Glutamatergic neuron (in vitro differentiated cells): Measurements from ENCODE around the gene CFAP92. TPM values are rescaled to one million over a fixed set of nuclear protein-coding genes. Genes with fewer than 3 reads are reported as not detected.

Experiments used
- DNase-seq: peaks from one replicate; pipeline ENCODE4 v3.0.0; 2022
- H3K27ac Mint-ChIP-seq: one replicate; pipeline ENCODE4 v1.8.0; 2020; ENCODE audit warnings: mild to moderate bottlenecking, mixed read lengths, inconsistent platforms; ENCODE audit not compliant: unreplicated experiment
- H3K27me3 Mint-ChIP-seq: one replicate; pipeline ENCODE4 v1.8.0; 2020; ENCODE audit warnings: mild to moderate bottlenecking, moderate library complexity, mixed read lengths, inconsistent platforms; ENCODE audit not compliant: unreplicated experiment
- H3K36me3 Mint-ChIP-seq: one replicate; pipeline ENCODE4 v1.8.0; 2020; ENCODE audit warnings: mild to moderate bottlenecking, mixed read lengths, inconsistent platforms; ENCODE audit not compliant: unreplicated experiment
- H3K4me1 Mint-ChIP-seq: one replicate; pipeline ENCODE4 v1.8.0; 2020; ENCODE audit warnings: mild to moderate bottlenecking, low read depth, mixed read lengths, inconsistent platforms; ENCODE audit not compliant: unreplicated experiment
- H3K4me3 Mint-ChIP-seq: one replicate; pipeline ENCODE4 v1.8.0; 2020; ENCODE audit warnings: mild to moderate bottlenecking, mixed read lengths, inconsistent platforms; ENCODE audit not compliant: unreplicated experiment
- H3K9me3 Mint-ChIP-seq: one replicate; pipeline ENCODE4 v1.8.0; 2020; ENCODE audit warnings: mild to moderate bottlenecking, moderate library complexity, mixed read lengths, inconsistent platforms; ENCODE audit not compliant: unreplicated experiment
- total RNA-seq: library from RNA; stranded (reverse); fragmentation: NEBNext Ultra II Directional; extraction: Animal tissue kit (Norgen Biotek cat#: 25700); gene quantifications from one replicate; pipeline ENCODE4 v1.2.1, GENCODE V29; 2021; ENCODE audit not compliant: unreplicated experiment
- TF ChIP-seq, protein P1 (sequence below): fragments of 200-600 bp; sonication (generic); IDR thresholded peaks from one replicate; pipeline ENCODE4 v1.5.0; 2021; ENCODE audit not compliant: partially characterized antibody, unreplicated experiment

Gene CFAP92
- total RNA-seq, 1 donor from 2014 or later = 0.15 TPM

DNA sequence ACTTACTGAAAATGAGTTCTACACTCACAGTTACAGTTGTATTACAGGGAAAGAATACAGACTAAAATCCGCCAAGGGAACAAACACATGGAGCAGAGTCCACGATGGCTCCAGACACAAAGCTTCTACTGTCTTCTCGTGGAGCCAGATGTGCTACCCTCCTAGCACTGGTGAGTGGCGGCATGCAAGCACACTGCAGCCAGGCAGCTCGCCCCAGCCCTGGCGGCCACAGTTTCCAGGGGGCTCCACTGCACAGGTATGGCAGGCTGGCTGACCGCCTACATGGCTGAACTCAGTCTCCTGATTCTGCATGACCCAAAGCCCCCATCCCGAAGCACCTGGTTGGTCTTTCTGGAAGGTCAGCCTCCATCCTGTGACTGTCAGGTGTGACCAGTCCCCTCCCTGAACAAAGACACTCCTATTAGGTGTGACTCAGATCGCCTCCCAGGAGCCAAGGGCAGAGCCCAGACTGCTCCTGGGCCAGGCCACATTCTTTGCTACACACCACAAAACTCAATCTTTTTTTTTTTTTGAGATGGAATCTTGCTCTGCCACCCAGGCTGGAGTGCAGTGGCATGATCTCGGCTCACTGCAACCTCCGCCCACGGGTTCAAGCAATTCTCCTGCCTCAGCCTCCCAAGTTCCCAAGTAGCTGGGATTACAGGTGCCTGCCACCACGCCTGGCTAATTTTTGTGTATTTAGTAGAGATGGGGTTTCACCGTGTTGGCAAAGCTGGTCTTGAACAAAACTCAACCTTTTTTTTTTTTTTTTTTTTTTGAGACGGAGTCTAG is 51.5 kb downstream of the CFAP92 start:
- no peaks in the 10 kb centered on the region for H3K36me3 Mint-ChIP-seq
- H3K4me3 Mint-ChIP-seq = no peak overlapping the region
- H3K9me3 Mint-ChIP-seq = peaks cover 4% of the 10 kb centered on the region
- DNase-seq = no peak
- no peaks in the 10 kb centered on the region for H3K4me1 Mint-ChIP-seq
- H3K27me3 Mint-ChIP-seq = peaks cover 2% of the 10 kb centered on the region
- TF ChIP-seq, protein P1, sequence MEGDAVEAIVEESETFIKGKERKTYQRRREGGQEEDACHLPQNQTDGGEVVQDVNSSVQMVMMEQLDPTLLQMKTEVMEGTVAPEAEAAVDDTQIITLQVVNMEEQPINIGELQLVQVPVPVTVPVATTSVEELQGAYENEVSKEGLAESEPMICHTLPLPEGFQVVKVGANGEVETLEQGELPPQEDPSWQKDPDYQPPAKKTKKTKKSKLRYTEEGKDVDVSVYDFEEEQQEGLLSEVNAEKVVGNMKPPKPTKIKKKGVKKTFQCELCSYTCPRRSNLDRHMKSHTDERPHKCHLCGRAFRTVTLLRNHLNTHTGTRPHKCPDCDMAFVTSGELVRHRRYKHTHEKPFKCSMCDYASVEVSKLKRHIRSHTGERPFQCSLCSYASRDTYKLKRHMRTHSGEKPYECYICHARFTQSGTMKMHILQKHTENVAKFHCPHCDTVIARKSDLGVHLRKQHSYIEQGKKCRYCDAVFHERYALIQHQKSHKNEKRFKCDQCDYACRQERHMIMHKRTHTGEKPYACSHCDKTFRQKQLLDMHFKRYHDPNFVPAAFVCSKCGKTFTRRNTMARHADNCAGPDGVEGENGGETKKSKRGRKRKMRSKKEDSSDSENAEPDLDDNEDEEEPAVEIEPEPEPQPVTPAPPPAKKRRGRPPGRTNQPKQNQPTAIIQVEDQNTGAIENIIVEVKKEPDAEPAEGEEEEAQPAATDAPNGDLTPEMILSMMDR = no peak
- H3K27ac Mint-ChIP-seq = no peak overlapping the region

DNA sequence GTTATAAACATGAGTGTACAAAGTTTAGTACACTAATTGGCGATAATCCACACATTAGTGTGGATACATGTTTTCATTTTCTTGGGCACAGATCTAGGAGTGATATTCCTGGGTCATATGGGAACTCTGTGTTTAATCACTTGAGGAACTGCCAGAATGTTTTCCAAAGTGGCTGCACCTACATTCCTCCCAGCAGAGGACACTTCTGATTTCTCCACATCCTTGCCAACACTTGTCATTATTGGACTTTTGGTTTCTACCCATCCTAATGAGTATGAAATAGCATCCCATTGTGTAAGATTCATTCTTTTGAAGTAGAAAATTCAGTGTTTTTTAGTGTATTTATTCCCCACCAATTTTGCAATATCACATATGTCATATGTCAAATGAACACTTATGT is 53.6 kb downstream of the CFAP92 start:
- Mint-ChIP-seq H3K27me3 (peaks cover 2% of the 10 kb centered on the region), H3K36me3 (no peaks in the 10 kb centered on the region), H3K4me1 (no peaks in the 10 kb centered on the region), H3K9me3 (peaks cover 4% of the 10 kb centered on the region), H3K27ac (no peak overlapping the region), H3K4me3 (no peak overlapping the region)
- DNase-seq = no peak
- TF ChIP-seq, protein P1 = no peak

DNA sequence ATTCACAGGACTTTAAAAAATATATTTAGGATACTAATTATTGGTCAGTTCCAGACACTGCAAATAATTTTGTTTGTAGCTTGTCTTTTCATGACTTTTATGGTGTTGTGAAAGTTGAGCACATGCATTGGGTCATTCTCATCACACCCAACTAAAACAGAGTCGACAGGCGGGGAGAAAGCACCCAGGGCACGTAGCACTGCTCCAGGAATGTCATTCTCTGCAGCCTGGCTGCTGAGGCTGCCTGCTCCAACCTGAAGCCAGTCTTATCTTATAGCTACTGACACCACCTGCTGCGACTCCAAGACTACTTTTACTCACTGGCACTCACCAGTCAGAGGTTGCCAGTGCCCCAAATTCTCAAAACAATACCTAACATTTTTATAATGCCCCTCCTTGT is 57.5 kb downstream of the CFAP92 start:
- peaks cover 2% of the 10 kb centered on the region for H3K9me3 Mint-ChIP-seq
- TF ChIP-seq, protein P1 = no peak
- no peak overlapping the region for H3K4me3 Mint-ChIP-seq
- H3K27me3 Mint-ChIP-seq = peaks cover 2% of the 10 kb centered on the region
- no peak overlapping the region for H3K27ac Mint-ChIP-seq
- no peak for DNase-seq
- H3K4me1 Mint-ChIP-seq = no peaks in the 10 kb centered on the region
- no peaks in the 10 kb centered on the region for H3K36me3 Mint-ChIP-seq

DNA sequence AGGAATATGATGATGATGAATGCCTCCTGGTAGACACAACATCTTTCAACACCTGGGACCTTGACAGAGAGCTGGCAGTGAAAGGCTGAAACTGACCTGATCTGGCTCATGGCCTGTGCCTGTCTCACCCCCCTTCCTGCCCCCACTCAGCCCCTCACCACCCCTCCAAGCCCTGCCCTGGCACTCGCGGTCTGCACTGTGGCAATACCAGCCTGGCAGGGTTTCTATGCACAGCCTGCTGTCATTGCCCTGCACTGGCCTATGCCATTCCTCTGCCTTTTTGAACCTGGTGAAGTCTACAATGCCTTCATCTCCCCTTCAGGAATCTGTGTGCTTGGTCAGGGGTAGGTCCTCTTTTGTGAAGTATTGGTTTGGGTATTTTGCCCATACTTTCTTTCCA is 58.0 kb downstream of the CFAP92 start:
- peaks cover 2% of the 10 kb centered on the region for H3K9me3 Mint-ChIP-seq
- no peaks in the 10 kb centered on the region for H3K4me1 Mint-ChIP-seq

GRCh38 chr3:128933922-128934253 is 60.0 kb downstream of the CFAP92 start:
- no peaks in the 10 kb centered on the region for H3K4me1 Mint-ChIP-seq
- peaks cover 3% of the 10 kb centered on the region for H3K9me3 Mint-ChIP-seq
- H3K36me3 Mint-ChIP-seq = no peaks in the 10 kb centered on the region
- H3K27me3 Mint-ChIP-seq = peaks cover 2% of the 10 kb centered on the region
- H3K4me3 Mint-ChIP-seq = no peak overlapping the region
- no peak for DNase-seq
- TF ChIP-seq, protein P1 = no peak
- H3K27ac Mint-ChIP-seq = no peak overlapping the region

More for the DNA sequence above, 58.0 kb downstream of the CFAP92 start:
- no peaks in the 10 kb centered on the region for H3K36me3 Mint-ChIP-seq
- TF ChIP-seq, protein P1 = no peak
- H3K27ac Mint-ChIP-seq = no peak overlapping the region
- DNase-seq = no peak
- no peak overlapping the region for H3K4me3 Mint-ChIP-seq
- H3K27me3 Mint-ChIP-seq = peaks cover 2% of the 10 kb centered on the region
